Stimulated activated CD8-positive, alpha-beta memory T cell treated with anti-CD3 and anti-CD28 coated beads, Interleukin-7, amount 100 ng/mL, for 1 hour (primary cell): ENCODE measurements around the gene NCLN.
"Not testable (repeated sequence)": the region's sequence is repeated elsewhere in the genome, so short reads cannot be mapped to it uniquely, and the experiment has no call there.

Experiments used
- DNase-seq, 2 donors: peaks; one replicate each; pipeline ENCODE4 v3.0.0-alpha.2; 2020; ENCODE audit warnings: low read depth in 2 of 2

The NCLN gene

GRCh38 chr19:3198901-3199700, 13.4 kb downstream of the NCLN start:
- DNase-seq = no peak

GRCh38 chr19:3201072-3201700, 15.5 kb downstream of the NCLN start:
- no peak for DNase-seq

- no peak for DNase-seq
These were observed 16.2 kb downstream of the NCLN start for GRCh38 chr19:3201911-3202310.

- DNase-seq = no peak
These were observed 16.6 kb downstream of the NCLN start for GRCh38 chr19:3202346-3202745.

GRCh38 chr19:3202895-3203294, 17.2 kb downstream of the NCLN start:
- DNase-seq = not testable (repeated sequence)

GRCh38 chr19:3203805-3204645, 18.3 kb downstream of the NCLN start:
- DNase-seq = no peak

- DNase-seq = no peak
These were observed 19.0 kb downstream of the NCLN start for GRCh38 chr19:3204646-3205275.

- DNase-seq = no peak
These were observed 20.7 kb downstream of the NCLN start for GRCh38 chr19:3206216-3206953.

- DNase-seq = no peak
These were observed 21.9 kb downstream of the NCLN start for GRCh38 chr19:3207461-3208242.

GRCh38 chr19:3208317-3209207, 22.8 kb downstream of the NCLN start:
- no peak for DNase-seq

GRCh38 chr19:3210347-3211017, 24.8 kb downstream of the NCLN start:
- DNase-seq = peak; percentile 17 to 57

GRCh38 chr19:3211191-3211590, 25.5 kb downstream of the NCLN start:
- DNase-seq = no peak

GRCh38 chr19:3213159-3213558, 27.4 kb downstream of the NCLN start:
- DNase-seq = no peak

GRCh38 chr19:3216874-3217273, 31.1 kb downstream of the NCLN start:
- DNase-seq = no peak

- DNase-seq = no peak
These were observed 34.8 kb downstream of the NCLN start for GRCh38 chr19:3220576-3220975.

- DNase-seq = not testable (repeated sequence)
These were observed 35.8 kb downstream of the NCLN start for GRCh38 chr19:3221576-3221975.

- no peak for DNase-seq
These were observed 37.0 kb downstream of the NCLN start for GRCh38 chr19:3222709-3223108.

GRCh38 chr19:3224346-3225168, 38.8 kb downstream of the NCLN start, which contains the start of gene CELF5:
Gene CELF5, plus strand, starts transcription at chr19:3224661. Its CDS starts 79 bp downstream, at chr19:3224740.
- peak; percentile 14 to 35 for DNase-seq
